ENCODE measurements around the gene BBOF1.
A peak's percentile ranks its signal among the peaks of the same experiment; 100 is the strongest.

Gene BBOF1

GRCh38 chr14:74109369-74109768 is 90.2 kb downstream of the BBOF1 start:
- no peak for DNase-seq

- DNase-seq, result peak; percentile 55
These were observed 92.5 kb downstream of the BBOF1 start for GRCh38 chr14:74111395-74112216.

Data from fibroblast of upper back skin (primary cell).